ENCODE results near the gene PSAP. TPM values are rescaled to one million over a fixed set of nuclear protein-coding genes. Genes with fewer than 3 reads are reported as not detected.

PSAP gene
- total RNA-seq, 2 donors from 2014 or later: 787 to 1,159 TPM

- intact Hi-C loops (cut with DNase I): loop anchor here in 1 of 2 donors (10.0 kb wide), 1 partner anchor 502 kb away; the partner anchor contains the start of gene SLC29A3
- DNase-seq (ENCODE audit: low spot score): no peak
Measured at GRCh38 chr10:71816936-71817618, 34.0 kb downstream of the PSAP start.

- intact Hi-C loops (cut with DNase I): loop anchor here in 1 of 2 donors (10.0 kb wide), 1 partner anchor 502 kb away; the partner anchor contains the start of gene SLC29A3
- DNase-seq (ENCODE audit: low spot score): no peak
Measured at GRCh38 chr10:71816421-71816851, 34.6 kb downstream of the PSAP start.

GRCh38 chr10:71815515-71816130 is 35.4 kb downstream of the PSAP start:
- DNase-seq (ENCODE audit: low spot score): no peak
- intact Hi-C loops (cut with DNase I): loop anchor here in 1 of 2 donors (10.0 kb wide), 1 partner anchor 501 kb away; the partner anchor contains the start of gene SLC29A3

- DNase-seq (ENCODE audit: low spot score): peak; percentile 82
- intact Hi-C loops (cut with DNase I): loop anchor here in 1 of 2 donors (5.0 to 10.0 kb wide), 2 partner anchors 418 to 500 kb away; partner anchors contain the start of genes CDH23 and SLC29A3
Measured at GRCh38 chr10:71814922-71815411, 36.1 kb downstream of the PSAP start.

GRCh38 chr10:71812913-71813590 is 38.0 kb downstream of the PSAP start:
- DNase-seq (ENCODE audit: low spot score): no peak
- intact Hi-C loops (cut with DNase I): loop anchor here in 1 of 2 donors (5.0 to 10.0 kb wide), 2 partner anchors 416 to 498 kb away; partner anchors contain the start of genes CDH23 and SLC29A3

GRCh38 chr10:71812016-71812912 is 38.8 kb downstream of the PSAP start:
- intact Hi-C loops (cut with DNase I): loop anchor here in 1 of 2 donors (5.0 to 10.0 kb wide), 2 partner anchors 415 to 497 kb away; partner anchors contain the start of genes CDH23 and SLC29A3
- peak; percentile 92 for DNase-seq (ENCODE audit: low spot score)

GRCh38 chr10:71811351-71811750 is 39.7 kb downstream of the PSAP start:
- intact Hi-C loops (cut with DNase I): loop anchor here in 1 of 2 donors (5.0 to 10.0 kb wide), 2 partner anchors 414 to 497 kb away; partner anchors contain the start of genes CDH23 and SLC29A3
- peak; percentile 79 for DNase-seq (ENCODE audit: low spot score)

GRCh38 chr10:71810048-71810750 is 40.9 kb downstream of the PSAP start:
- intact Hi-C loops (cut with DNase I): loop anchor here in 1 of 2 donors (5.0 to 10.0 kb wide), 2 partner anchors 413 to 495 kb away; partner anchors contain the start of genes CDH23 and SLC29A3
- DNase-seq (ENCODE audit: low spot score): peak; percentile 62

GRCh38 chr10:71809628-71810027 is 41.4 kb downstream of the PSAP start:
- intact Hi-C loops (cut with DNase I): loop anchor here in 1 of 2 donors (5.0 to 10.0 kb wide), 2 partner anchors 412 to 495 kb away; partner anchors contain the start of genes CDH23 and SLC29A3
- peak; percentile 77 for DNase-seq (ENCODE audit: low spot score)

GRCh38 chr10:71807557-71808510 is 43.2 kb downstream of the PSAP start:
- intact Hi-C loops (cut with DNase I): no loop called here
- DNase-seq (ENCODE audit: low spot score): peak; percentile 81

GRCh38 chr10:71806704-71807556 is 44.1 kb downstream of the PSAP start:
- intact Hi-C loops (cut with DNase I): no loop called here
- peak; percentile 80 for DNase-seq (ENCODE audit: low spot score)

GRCh38 chr10:71805776-71806703 is 45.0 kb downstream of the PSAP start:
- intact Hi-C loops (cut with DNase I): no loop called here
- DNase-seq (ENCODE audit: low spot score): peak; percentile 87

GRCh38 chr10:71804077-71804476 is 47.0 kb downstream of the PSAP start:
- no peak for DNase-seq (ENCODE audit: low spot score)
- intact Hi-C loops (cut with DNase I): no loop called here

- peak; percentile 76 for DNase-seq (ENCODE audit: low spot score)
- intact Hi-C loops (cut with DNase I): no loop called here
Measured at GRCh38 chr10:71802715-71803488, 48.1 kb downstream of the PSAP start.

Data from posterior vena cava (tissue), 2 donors.